Stimulated activated CD4-positive, alpha-beta T cell treated with anti-CD3 and anti-CD28 coated beads, Interleukin-1b, Interleukin-23, amount 100 ng/mL, for 4 hours (primary cell): ENCODE data around the gene RAET1L.
"Not testable (repeated sequence)": the region's sequence is repeated elsewhere in the genome, so short reads cannot be mapped to it uniquely, and the experiment has no call there.

Source experiments
- DNase-seq, 2 donors: peaks; one replicate each; pipeline ENCODE4 v3.0.0-alpha.2; 2020; ENCODE audit warnings: low read depth in 2 of 2

Gene RAET1L, protein sequence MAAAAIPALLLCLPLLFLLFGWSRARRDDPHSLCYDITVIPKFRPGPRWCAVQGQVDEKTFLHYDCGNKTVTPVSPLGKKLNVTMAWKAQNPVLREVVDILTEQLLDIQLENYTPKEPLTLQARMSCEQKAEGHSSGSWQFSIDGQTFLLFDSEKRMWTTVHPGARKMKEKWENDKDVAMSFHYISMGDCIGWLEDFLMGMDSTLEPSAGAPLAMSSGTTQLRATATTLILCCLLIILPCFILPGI

DNA sequence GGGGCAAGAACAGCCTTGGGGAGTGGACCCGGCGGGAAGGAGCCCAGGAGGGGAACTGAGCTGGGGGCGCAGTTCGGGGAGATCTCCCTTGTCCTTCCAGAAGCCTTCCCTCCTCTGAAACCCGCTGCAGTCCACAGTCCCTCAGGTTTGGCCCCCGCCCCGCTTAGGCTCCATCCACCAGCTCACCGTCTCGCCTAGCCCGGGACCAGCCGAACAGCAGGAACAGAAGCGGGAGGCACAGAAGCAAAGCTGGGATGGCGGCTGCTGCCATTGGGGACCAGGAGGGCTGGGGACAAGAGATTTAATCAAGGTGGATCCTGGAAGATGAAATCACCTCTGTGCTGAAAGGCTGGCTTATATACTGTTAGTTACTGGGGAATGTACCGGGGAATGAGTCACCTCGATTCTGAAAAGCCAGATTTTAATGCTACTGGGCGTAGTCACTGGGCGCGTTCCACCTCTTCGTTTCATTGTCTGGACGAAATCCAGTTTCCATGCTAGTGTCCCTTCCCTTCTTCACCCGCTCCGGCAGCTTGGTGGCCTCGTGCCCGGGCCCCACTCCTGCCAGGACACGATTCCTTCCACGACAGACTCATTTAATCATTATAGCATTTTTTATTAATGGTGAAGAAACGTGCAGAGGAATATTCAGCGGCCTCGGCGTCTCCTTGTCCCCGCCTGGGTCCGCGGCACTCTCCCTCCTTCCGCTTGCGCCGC is at the start of gene RAET1L:
Gene RAET1L (minus strand): TSS at position 332 of the 717 bp plus-strand sequence. CDS start 61 bp downstream, at position 271.
- no peak for DNase-seq

- no peak for DNase-seq
Observed at GRCh38 chr6:150075034-150075421, 49.7 kb upstream of the RAET1L start.

- DNase-seq: not testable (repeated sequence)
Observed at GRCh38 chr6:150074396-150075033, 49.2 kb upstream of the RAET1L start.

- DNase-seq: peak in 1 of 2 donors; percentile 18
Observed at GRCh38 chr6:150072201-150072600, 46.9 kb upstream of the RAET1L start.

DNA sequence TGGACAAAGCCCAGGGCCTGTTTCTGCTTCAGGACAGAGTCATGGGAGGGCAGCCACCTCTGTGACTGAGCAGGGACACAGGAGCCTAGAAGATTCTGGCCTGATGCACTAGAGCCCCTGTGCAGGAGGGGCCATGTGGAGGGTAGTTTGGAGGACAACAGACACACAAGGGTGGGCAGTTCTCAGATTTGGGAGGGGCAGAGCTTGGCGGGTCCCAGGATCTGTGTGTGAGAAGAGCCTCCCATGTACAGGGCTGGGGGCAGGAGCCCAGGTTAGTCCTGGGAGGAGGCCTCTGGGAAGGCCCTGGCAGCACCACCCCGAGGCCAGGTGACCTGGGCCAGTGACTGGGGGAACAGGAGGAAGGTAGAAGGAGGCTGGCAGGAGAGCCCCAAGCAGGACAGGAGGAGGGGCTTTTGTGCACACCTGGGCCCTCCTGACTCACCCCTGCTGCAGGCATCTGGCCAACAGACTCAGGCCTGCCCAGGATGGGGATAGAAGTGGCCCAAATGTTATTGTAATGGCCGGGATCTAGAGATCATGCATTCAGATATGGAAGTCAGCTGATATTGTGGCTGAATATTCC is 45.0 kb upstream of the RAET1L start:
- no peak for DNase-seq

DNA sequence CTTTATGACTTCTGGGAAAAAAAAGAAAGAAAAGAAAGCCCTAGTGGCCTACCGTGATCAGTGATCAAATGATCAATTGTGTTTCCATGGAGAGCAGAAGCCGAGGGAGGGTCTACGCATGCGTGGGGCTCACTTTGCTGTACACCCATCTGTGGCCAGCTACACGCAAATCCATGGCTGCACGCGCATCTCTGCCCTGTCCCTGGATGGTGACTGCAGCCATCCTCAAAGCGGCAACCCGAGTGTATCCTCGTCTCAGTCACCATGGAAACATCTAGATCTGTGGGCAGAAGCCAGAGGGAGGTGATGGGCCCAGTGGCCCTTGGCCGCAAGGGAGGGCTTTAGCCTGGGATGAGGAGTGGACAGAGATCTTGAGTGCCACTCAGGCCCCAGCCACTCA is 44.4 kb upstream of the RAET1L start:
- no peak for DNase-seq

GRCh38 chr6:150068720-150069648 is 43.7 kb upstream of the RAET1L start, which contains the start of gene ULBP3:
ULBP3 (minus strand) TSS chr6:150069121; CDS start chr6:150069066, 55 bp downstream.
- peak; percentile 37 to 62 for DNase-seq

GRCh38 chr6:150068151-150068550 is 42.8 kb upstream of the RAET1L start:
- DNase-seq: no peak

GRCh38 chr6:150065083-150065482 is 39.8 kb upstream of the RAET1L start:
- no peak for DNase-seq

- no peak for DNase-seq
Observed at GRCh38 chr6:150063640-150064039, 38.3 kb upstream of the RAET1L start.

- DNase-seq: not testable (repeated sequence)
Observed at GRCh38 chr6:150059973-150060372, 34.6 kb upstream of the RAET1L start.

DNA sequence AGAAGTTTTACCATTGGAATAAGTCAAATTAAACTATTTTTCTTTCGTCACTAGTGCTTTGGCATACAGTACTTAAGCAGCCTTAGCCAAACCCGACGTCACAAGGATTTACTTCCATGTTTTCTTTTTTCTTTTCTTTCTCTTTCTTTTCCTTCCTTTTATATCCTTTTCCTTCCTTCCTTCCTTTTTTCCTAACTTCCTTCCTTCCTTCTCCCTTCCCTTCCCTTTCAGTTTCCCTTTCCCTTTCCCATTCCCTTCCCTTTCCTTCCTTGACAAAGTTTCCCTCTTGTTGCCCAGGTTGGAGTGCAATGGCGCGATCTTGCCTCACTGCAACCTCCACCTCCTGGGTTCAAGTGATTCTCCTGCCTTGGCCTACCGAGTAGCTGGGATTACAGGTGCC is 33.7 kb upstream of the RAET1L start:
- no peak for DNase-seq

DNA sequence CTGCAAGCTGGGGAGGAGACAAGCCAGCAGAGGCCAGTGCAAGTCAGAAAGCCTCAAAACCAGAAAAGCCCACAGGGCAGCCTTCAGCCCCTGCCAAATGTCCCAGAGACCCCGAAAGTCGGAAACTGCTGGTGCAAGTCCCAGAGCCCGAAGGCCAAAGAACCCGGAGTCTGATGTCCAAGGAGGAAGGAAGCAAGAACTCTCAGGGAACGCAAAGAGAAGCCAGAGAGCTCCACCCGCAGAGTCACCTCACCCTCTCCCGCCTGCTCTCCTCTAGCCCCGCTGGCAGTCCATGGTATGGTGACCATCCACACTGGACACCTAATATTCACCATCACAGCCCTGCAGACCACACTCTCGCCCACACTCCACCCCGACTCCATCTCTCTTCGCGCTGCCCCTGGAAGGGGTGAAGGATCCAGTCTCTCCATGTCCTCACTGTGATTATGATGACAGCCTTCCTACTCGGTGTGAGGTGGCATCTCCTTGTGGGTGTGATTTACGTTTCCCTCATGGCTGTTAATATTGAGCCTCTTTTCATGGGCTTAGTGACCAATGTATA is 33.0 kb upstream of the RAET1L start:
- DNase-seq: no peak

DNA sequence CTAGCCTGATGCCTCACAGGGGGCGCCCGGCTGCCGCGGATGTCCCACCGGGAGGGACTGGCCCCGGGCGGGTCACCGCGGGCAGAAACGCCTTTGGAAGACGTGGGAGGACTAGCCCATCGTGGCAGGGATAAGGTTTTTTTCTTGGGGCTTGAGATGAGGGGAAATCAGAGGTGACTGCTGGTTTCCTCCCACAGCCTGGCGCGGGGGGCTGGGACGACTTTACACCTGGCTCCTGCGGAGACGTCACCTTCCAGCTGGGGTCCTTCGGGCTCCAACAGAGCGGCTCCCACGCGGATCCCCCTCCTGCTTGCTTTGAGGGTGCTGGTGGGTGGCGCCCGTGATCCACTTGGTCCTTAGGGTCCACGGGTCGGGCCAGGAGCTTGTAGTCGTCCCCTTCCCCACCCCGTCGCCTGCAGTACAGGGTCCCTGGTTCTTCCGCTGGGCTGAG is 32.2 kb upstream of the RAET1L start:
- no peak for DNase-seq

DNA sequence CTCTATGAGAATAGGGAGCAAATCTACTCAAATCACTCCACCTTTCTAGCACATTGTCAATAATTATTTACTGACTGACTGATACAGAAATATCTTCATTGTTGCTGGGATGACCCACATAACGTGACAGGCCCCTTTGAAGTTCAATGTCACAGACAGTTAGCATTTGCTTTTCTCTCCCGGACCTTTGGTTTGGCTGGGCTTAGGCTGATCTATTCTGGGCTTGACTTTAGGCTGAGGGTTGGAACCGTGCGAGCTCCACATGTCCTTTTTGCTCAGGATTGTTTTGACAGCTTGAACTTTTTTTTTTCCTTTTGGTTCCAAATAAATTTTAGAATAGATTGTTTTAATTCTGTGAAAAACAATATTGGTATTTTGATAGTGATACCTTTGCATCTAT is 31.6 kb upstream of the RAET1L start:
- DNase-seq: no peak

- no peak for DNase-seq
Observed at GRCh38 chr6:150056156-150056555, 30.8 kb upstream of the RAET1L start.

DNA sequence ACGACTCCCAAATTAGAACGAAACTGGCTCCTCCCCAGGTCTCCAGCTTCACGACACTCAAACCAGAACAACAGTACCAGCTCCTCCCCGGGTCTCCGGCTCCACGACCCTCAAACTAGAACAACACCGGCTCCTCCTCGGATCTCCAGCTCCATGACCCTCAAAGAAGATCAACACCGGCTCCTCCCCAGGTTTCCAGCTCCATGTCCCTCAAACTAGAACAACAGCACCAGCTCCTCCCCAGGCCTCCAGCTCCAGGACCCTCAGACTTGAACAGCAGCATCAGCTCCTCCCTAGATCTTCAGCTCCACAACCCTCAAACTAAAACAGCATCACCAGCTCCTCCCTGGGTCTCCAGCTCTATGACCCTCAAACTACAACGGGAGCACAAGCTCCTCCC is 29.8 kb upstream of the RAET1L start:
- DNase-seq: no peak

DNA sequence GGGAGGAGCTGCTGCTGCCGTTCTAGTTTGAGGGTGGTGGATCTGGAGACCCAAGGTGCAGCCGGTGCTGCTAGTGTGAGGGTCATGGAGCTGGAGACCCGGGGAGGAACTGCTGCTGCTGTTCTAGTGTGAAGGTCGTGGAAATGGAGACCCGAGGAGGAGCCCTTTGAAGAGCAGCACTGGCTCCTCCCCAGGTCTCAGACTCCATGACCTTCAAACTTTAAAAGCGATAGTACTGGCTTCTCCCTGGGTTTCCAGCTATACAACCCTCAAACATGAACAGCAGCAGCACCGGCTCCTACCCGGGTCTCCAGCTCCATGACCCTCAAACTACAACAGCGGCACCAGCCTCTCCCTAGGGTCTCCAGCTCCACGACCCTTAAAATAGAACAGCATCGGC is 28.1 kb upstream of the RAET1L start:
- DNase-seq: no peak

- no peak for DNase-seq
Observed at GRCh38 chr6:150050846-150051245, 25.5 kb upstream of the RAET1L start.

GRCh38 chr6:150048099-150048498 is 22.8 kb upstream of the RAET1L start:
- no peak for DNase-seq

DNA sequence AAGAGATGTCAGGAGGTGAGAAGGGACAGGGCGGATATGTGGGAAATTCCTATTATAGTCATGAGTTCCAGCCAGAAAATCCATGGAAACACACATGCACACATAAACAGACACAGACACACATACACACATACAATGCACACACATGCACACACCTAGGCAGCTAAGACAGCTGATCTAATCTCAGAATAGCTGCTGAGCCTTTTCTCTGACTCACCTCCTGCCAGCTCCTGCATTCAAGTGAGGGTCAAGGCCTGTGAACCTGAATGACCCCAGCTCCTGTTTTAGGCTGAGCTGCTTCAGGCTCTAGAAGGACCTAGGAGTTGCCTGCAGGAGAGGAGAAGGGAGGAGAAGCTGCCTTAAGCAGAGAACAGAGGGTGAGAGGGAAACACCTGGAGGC is 21.6 kb upstream of the RAET1L start:
- DNase-seq: no peak
